MCF 10A (cell line): Measurements from ENCODE around the gene HRNR. TPM values are rescaled to one million over a fixed set of nuclear protein-coding genes. Genes with fewer than 3 reads are reported as not detected.
A peak's percentile ranks its signal among the peaks of the same experiment; 100 is the strongest.

Experiments used
- BruUV-seq: library from RNA; stranded (reverse); fragments of 400-500 nt; replicated peaks from 2 replicates; lab custom pipeline; 2021; lab: Mats Ljungman, UMichigan
- CTCF ChIA-PET: fragments of 300-600 bp; sonication (Branson Sonifier 250); formaldehyde crosslinking; extraction: SDS; loops from one replicate; lab custom pipeline; 2021; ENCODE audit warnings: antibody characterized with exemption, inconsistent platforms; lab: Yijun Ruan, JAX
- POLR2A ChIA-PET: fragments of 300-600, 350-650 bp; sonication (Branson Sonifier 250); formaldehyde crosslinking; extraction: SDS; loops from one replicate; lab custom pipeline; 2020; ENCODE audit warnings: antibody characterized with exemption, inconsistent platforms; lab: Yijun Ruan, JAX
- DNase-seq: peaks from one replicate; pipeline ENCODE4 v3.0.0-alpha.2; 2018; ENCODE audit not compliant: unreplicated experiment
- H3K27ac Mint-ChIP-seq: one replicate; pipeline ENCODE4 v1.8.0; 2022; ENCODE audit warnings: mild to moderate bottlenecking, low read depth, mixed read lengths; ENCODE audit not compliant: unreplicated experiment
- H3K27me3 Mint-ChIP-seq: one replicate; pipeline ENCODE4 v1.8.0; 2022; ENCODE audit warnings: mixed read lengths; ENCODE audit not compliant: insufficient read depth, unreplicated experiment
- H3K36me3 Mint-ChIP-seq: one replicate; pipeline ENCODE4 v1.8.0; 2022; ENCODE audit warnings: mild to moderate bottlenecking, moderate library complexity, mixed read lengths; ENCODE audit not compliant: insufficient read depth, unreplicated experiment
- H3K4me1 Mint-ChIP-seq: one replicate; pipeline ENCODE4 v1.8.0; 2022; ENCODE audit warnings: mixed read lengths; ENCODE audit not compliant: insufficient read depth, unreplicated experiment
- H3K4me3 Mint-ChIP-seq: one replicate; pipeline ENCODE4 v1.8.0; 2022; ENCODE audit warnings: mild to moderate bottlenecking, moderate library complexity, mixed read lengths; ENCODE audit not compliant: unreplicated experiment
- H3K9me3 Mint-ChIP-seq: one replicate; pipeline ENCODE4 v1.8.0; 2022; ENCODE audit warnings: mixed read lengths; ENCODE audit not compliant: unreplicated experiment
- CTCF ChIP-seq: fragments of 200-600 bp; IDR thresholded peaks from one replicate; pipeline ENCODE4 v1.8.0; 2022; ENCODE audit warnings: antibody characterized with exemption, mild to moderate bottlenecking; ENCODE audit not compliant: unreplicated experiment
- intact Hi-C: fragments of 100-400 bp; cut with micrococcal nuclease; formaldehyde crosslinking; loops from 2 replicates; pipeline ENCODE4 v1.14.1; 2022
- total RNA-seq: library from RNA; stranded (reverse); gene quantifications from 2 replicates; pipeline ENCODE4 v1.2.3, GENCODE V29; 2022

HRNR gene
- total RNA-seq, 1 experiment from 2014 or later: not detected

GRCh38 chr1:152191711-152192110, 32.3 kb downstream of the HRNR start:
- Mint-ChIP-seq H3K27ac (no peak overlapping the region), H3K4me3 (peak overlapping the region; percentile 3), H3K27me3 (peaks cover 11% of the 10 kb centered on the region), H3K36me3 (no peaks in the 10 kb centered on the region), H3K9me3 (no peaks in the 10 kb centered on the region), H3K4me1 (peaks cover 31% of the 10 kb centered on the region)
- ChIA-PET CTCF (interaction anchor here (1.0 to 3.4 kb wide), 8 partner anchors 32 to 353 kb away, joined by 3 to 25 read pairs (median 11); partner anchors contain the start of gene HRNR), POLR2A (interaction anchor here (0.6 to 2.6 kb wide), 10 partner anchors 20 to 267 kb away, joined by 3 to 22 read pairs (median 4); partner anchors contain the start of gene S100A11)
- no peak for TF ChIP-seq CTCF
- BruUV-seq: no TSS peak
- intact Hi-C loops: loop anchor here (2.0 kb wide), 1 partner anchor 341 kb away; no protein-coding TSS in a partner anchor
- no peak for DNase-seq

DNA sequence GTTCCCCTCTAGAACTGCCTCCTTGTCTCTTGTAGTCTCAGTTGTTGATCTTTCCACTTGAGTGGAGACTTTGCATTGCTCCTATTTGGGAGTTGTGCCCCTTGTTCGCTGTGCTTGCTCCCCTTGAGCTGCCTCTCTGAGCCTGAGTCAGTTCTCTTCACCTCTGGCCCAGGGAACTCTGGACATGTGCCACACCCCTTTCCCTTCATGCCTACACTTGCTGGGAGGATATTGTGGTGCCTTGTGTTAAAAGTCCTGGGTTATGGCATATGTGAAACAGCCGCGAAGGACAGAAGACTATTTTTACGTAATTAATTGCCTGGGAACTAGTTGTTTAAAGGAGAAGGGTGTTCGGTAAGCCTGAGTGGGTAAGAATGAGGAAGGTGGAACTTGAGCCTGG, 32.7 kb downstream of the HRNR start:
- peaks cover 32% of the 10 kb centered on the region for H3K4me1 Mint-ChIP-seq
- H3K27me3 Mint-ChIP-seq: peaks cover 11% of the 10 kb centered on the region
- peak; percentile 95 for DNase-seq
- intact Hi-C loops: loop anchor here (2.0 kb wide), 1 partner anchor 342 kb away; no protein-coding TSS in a partner anchor
- ChIA-PET CTCF (interaction anchor here (0.7 to 3.4 kb wide), 13 partner anchors 32 to 354 kb away, joined by 3 to 25 read pairs (median 5); partner anchors contain the start of gene HRNR), POLR2A (interaction anchor here (0.7 to 2.6 kb wide), 13 partner anchors 21 to 268 kb away, joined by 3 to 22 read pairs (median 4); partner anchors contain the start of genes HRNR and S100A11)
- peak overlapping the region; percentile 3 for H3K4me3 Mint-ChIP-seq
- no peak for TF ChIP-seq CTCF
- no peaks in the 10 kb centered on the region for H3K9me3 Mint-ChIP-seq
- H3K36me3 Mint-ChIP-seq: no peaks in the 10 kb centered on the region
- H3K27ac Mint-ChIP-seq: no peak overlapping the region
- no TSS peak for BruUV-seq

- ChIA-PET CTCF (interaction anchor here (0.8 to 3.4 kb wide), 12 partner anchors 33 to 355 kb away, joined by 3 to 25 read pairs (median 5); partner anchors contain the start of gene HRNR), POLR2A (interaction anchor here (0.8 to 2.6 kb wide), 10 partner anchors 34 to 268 kb away, joined by 3 to 22 read pairs (median 4); partner anchors contain the start of gene HRNR)
- Mint-ChIP-seq H3K4me1 (peaks cover 33% of the 10 kb centered on the region), H3K27me3 (peaks cover 11% of the 10 kb centered on the region), H3K36me3 (no peaks in the 10 kb centered on the region), H3K4me3 (no peak overlapping the region), H3K27ac (peak overlapping the region; percentile 1), H3K9me3 (no peaks in the 10 kb centered on the region)
- peak; percentile 98 for DNase-seq
- no TSS peak for BruUV-seq
- no peak for TF ChIP-seq CTCF
- intact Hi-C loops: loop anchor here (2.0 kb wide), 1 partner anchor 342 kb away; no protein-coding TSS in a partner anchor
Measured at GRCh38 chr1:152190589-152190988, 33.4 kb downstream of the HRNR start.

GRCh38 chr1:152189657-152190442, 34.1 kb downstream of the HRNR start:
- peak; percentile 91 for TF ChIP-seq CTCF

More at GRCh38 chr1:152189657-152190442, 34.1 kb downstream of the HRNR start:
- no TSS peak for BruUV-seq
- CTCF ChIA-PET: interaction anchor here (0.6 to 16.4 kb wide), 22 partner anchors 9 to 344 kb away, joined by 3 to 517 read pairs (median 7); partner anchors contain the start of gene HRNR
- intact Hi-C loops: loop anchor here (1.0 to 10.0 kb wide), 6 partner anchors 37 to 343 kb away; no protein-coding TSS in a partner anchor
- Mint-ChIP-seq H3K4me1 (peaks cover 41% of the 10 kb centered on the region), H3K36me3 (no peaks in the 10 kb centered on the region), H3K27ac (peak overlapping the region; percentile 1), H3K27me3 (peaks cover 11% of the 10 kb centered on the region), H3K4me3 (peak overlapping the region; percentile 60), H3K9me3 (no peaks in the 10 kb centered on the region)
- peak; percentile 90 for DNase-seq
- POLR2A ChIA-PET: interaction anchor here (1.3 kb wide), 1 partner anchor 21 kb away, joined by 4 read pairs; no protein-coding TSS in a partner anchor
